Measurements from ENCODE around the gene EXOG.

The EXOG gene

GRCh38 chr3:38482951-38483350, 13.2 kb upstream of the EXOG start:
- no peak overlapping the region for H3K27ac ChIP-seq (ENCODE audit: low read depth, low read length)
- no peaks in the 10 kb centered on the region for H3K36me3 ChIP-seq (ENCODE audit: insufficient read depth, low read length)
- no peak overlapping the region for H3K4me3 ChIP-seq (ENCODE audit: low read depth, low read length)
- H2AFZ ChIP-seq (ENCODE audit: low read length, unreplicated experiment), result no peak overlapping the region
- H3K27me3 ChIP-seq (ENCODE audit: insufficient read depth, low read length), result no peaks in the 10 kb centered on the region
- no peaks in the 10 kb centered on the region for H3K79me2 ChIP-seq (ENCODE audit: control insufficient read depth, insufficient read depth, low read length, unreplicated experiment)
- no peaks in the 10 kb centered on the region for H3K4me1 ChIP-seq (ENCODE audit: control insufficient read depth, insufficient read depth, low read length, unreplicated experiment)

- no peaks in the 10 kb centered on the region for H3K79me2 ChIP-seq (ENCODE audit: control insufficient read depth, insufficient read depth, low read length, unreplicated experiment)
- no peak overlapping the region for H3K4me3 ChIP-seq (ENCODE audit: low read depth, low read length)
- H3K36me3 ChIP-seq (ENCODE audit: insufficient read depth, low read length), result no peaks in the 10 kb centered on the region
- H2AFZ ChIP-seq (ENCODE audit: low read length, unreplicated experiment), result no peak overlapping the region
- no peaks in the 10 kb centered on the region for H3K27me3 ChIP-seq (ENCODE audit: insufficient read depth, low read length)
- no peaks in the 10 kb centered on the region for H3K4me1 ChIP-seq (ENCODE audit: control insufficient read depth, insufficient read depth, low read length, unreplicated experiment)
- H3K27ac ChIP-seq (ENCODE audit: low read depth, low read length), result no peak overlapping the region
Observed at GRCh38 chr3:38487323-38487722, 8.8 kb upstream of the EXOG start.

- no peak overlapping the region for H3K27ac ChIP-seq (ENCODE audit: low read depth, low read length)
- H3K4me1 ChIP-seq (ENCODE audit: control insufficient read depth, insufficient read depth, low read length, unreplicated experiment), result no peaks in the 10 kb centered on the region
- H2AFZ ChIP-seq (ENCODE audit: low read length, unreplicated experiment), result no peak overlapping the region
- no peak overlapping the region for H3K4me3 ChIP-seq (ENCODE audit: low read depth, low read length)
- H3K79me2 ChIP-seq (ENCODE audit: control insufficient read depth, insufficient read depth, low read length, unreplicated experiment), result no peaks in the 10 kb centered on the region
- H3K36me3 ChIP-seq (ENCODE audit: insufficient read depth, low read length), result no peaks in the 10 kb centered on the region
- no peaks in the 10 kb centered on the region for H3K27me3 ChIP-seq (ENCODE audit: insufficient read depth, low read length)
Observed at GRCh38 chr3:38488949-38489348, 7.2 kb upstream of the EXOG start.

- H2AFZ ChIP-seq (ENCODE audit: low read length, unreplicated experiment), result no peak overlapping the region
- no peaks in the 10 kb centered on the region for H3K36me3 ChIP-seq (ENCODE audit: insufficient read depth, low read length)
- no peak overlapping the region for H3K27ac ChIP-seq (ENCODE audit: low read depth, low read length)
- no peaks in the 10 kb centered on the region for H3K27me3 ChIP-seq (ENCODE audit: insufficient read depth, low read length)
- no peaks in the 10 kb centered on the region for H3K4me1 ChIP-seq (ENCODE audit: control insufficient read depth, insufficient read depth, low read length, unreplicated experiment)
- no peak overlapping the region for H3K4me3 ChIP-seq (ENCODE audit: low read depth, low read length)
- no peaks in the 10 kb centered on the region for H3K79me2 ChIP-seq (ENCODE audit: control insufficient read depth, insufficient read depth, low read length, unreplicated experiment)
Observed at GRCh38 chr3:38489766-38490165, 6.4 kb upstream of the EXOG start.

- no peaks in the 10 kb centered on the region for H3K27me3 ChIP-seq (ENCODE audit: insufficient read depth, low read length)
- no peaks in the 10 kb centered on the region for H3K36me3 ChIP-seq (ENCODE audit: insufficient read depth, low read length)
- no peak overlapping the region for H3K27ac ChIP-seq (ENCODE audit: low read depth, low read length)
- H2AFZ ChIP-seq (ENCODE audit: low read length, unreplicated experiment), result no peak overlapping the region
- no peak overlapping the region for H3K4me3 ChIP-seq (ENCODE audit: low read depth, low read length)
- no peaks in the 10 kb centered on the region for H3K4me1 ChIP-seq (ENCODE audit: control insufficient read depth, insufficient read depth, low read length, unreplicated experiment)
- no peaks in the 10 kb centered on the region for H3K79me2 ChIP-seq (ENCODE audit: control insufficient read depth, insufficient read depth, low read length, unreplicated experiment)
Observed at GRCh38 chr3:38490281-38491030, 5.7 kb upstream of the EXOG start.

- no peaks in the 10 kb centered on the region for H3K36me3 ChIP-seq (ENCODE audit: insufficient read depth, low read length)
- H3K27ac ChIP-seq (ENCODE audit: low read depth, low read length), result no peak overlapping the region
- no peaks in the 10 kb centered on the region for H3K79me2 ChIP-seq (ENCODE audit: control insufficient read depth, insufficient read depth, low read length, unreplicated experiment)
- no peaks in the 10 kb centered on the region for H3K27me3 ChIP-seq (ENCODE audit: insufficient read depth, low read length)
- H3K4me1 ChIP-seq (ENCODE audit: control insufficient read depth, insufficient read depth, low read length, unreplicated experiment), result no peaks in the 10 kb centered on the region
- H2AFZ ChIP-seq (ENCODE audit: low read length, unreplicated experiment), result no peak overlapping the region
- no peak overlapping the region for H3K4me3 ChIP-seq (ENCODE audit: low read depth, low read length)
Observed at GRCh38 chr3:38491215-38491614, 4.9 kb upstream of the EXOG start.

GRCh38 chr3:38493031-38493430, 3.1 kb upstream of the EXOG start:
- no peak overlapping the region for H2AFZ ChIP-seq (ENCODE audit: low read length, unreplicated experiment)
- H3K36me3 ChIP-seq (ENCODE audit: insufficient read depth, low read length), result no peaks in the 10 kb centered on the region
- no peak overlapping the region for H3K4me3 ChIP-seq (ENCODE audit: low read depth, low read length)

GRCh38 chr3:38497031-38497430, 891 bp downstream of the EXOG start:
- Histone ChIP-seq H3K4me1 (ENCODE audit: control insufficient read depth, insufficient read depth, low read length, unreplicated experiment) (peaks cover 7% of the 10 kb centered on the region), H2AFZ (ENCODE audit: low read length, unreplicated experiment) (peak overlapping the region; percentile 87), H3K27ac (ENCODE audit: low read depth, low read length) (peak overlapping the region; percentile 69; the same call in 1 of the 2 replicates), H3K4me3 (ENCODE audit: low read depth, low read length) (peak overlapping the region; percentile 90), H3K79me2 (ENCODE audit: control insufficient read depth, insufficient read depth, low read length, unreplicated experiment) (peaks cover 18% of the 10 kb centered on the region), H3K27me3 (ENCODE audit: insufficient read depth, low read length) (no peaks in the 10 kb centered on the region), H3K36me3 (ENCODE audit: insufficient read depth, low read length) (no peaks in the 10 kb centered on the region)

More at GRCh38 chr3:38493031-38493430, 3.1 kb upstream of the EXOG start:
- no peaks in the 10 kb centered on the region for H3K27me3 ChIP-seq (ENCODE audit: insufficient read depth, low read length)
- peaks cover 9% of the 10 kb centered on the region for H3K79me2 ChIP-seq (ENCODE audit: control insufficient read depth, insufficient read depth, low read length, unreplicated experiment)
- H3K27ac ChIP-seq (ENCODE audit: low read depth, low read length), result no peak overlapping the region
- peaks cover 7% of the 10 kb centered on the region for H3K4me1 ChIP-seq (ENCODE audit: control insufficient read depth, insufficient read depth, low read length, unreplicated experiment)

GRCh38 chr3:38500688-38501417, 4.7 kb downstream of the EXOG start:
- Histone ChIP-seq H3K4me3 (ENCODE audit: low read depth, low read length) (no peak overlapping the region), H2AFZ (ENCODE audit: low read length, unreplicated experiment) (no peak overlapping the region), H3K27me3 (ENCODE audit: insufficient read depth, low read length) (no peaks in the 10 kb centered on the region), H3K27ac (ENCODE audit: low read depth, low read length) (no peak overlapping the region), H3K4me1 (ENCODE audit: control insufficient read depth, insufficient read depth, low read length, unreplicated experiment) (peaks cover 7% of the 10 kb centered on the region), H3K79me2 (ENCODE audit: control insufficient read depth, insufficient read depth, low read length, unreplicated experiment) (peaks cover 18% of the 10 kb centered on the region), H3K36me3 (ENCODE audit: insufficient read depth, low read length) (peaks cover 4% of the 10 kb centered on the region; the same call in 1 of the 2 replicates)

GRCh38 chr3:38507120-38507519, 11.0 kb downstream of the EXOG start:
- H3K79me2 ChIP-seq (ENCODE audit: control insufficient read depth, insufficient read depth, low read length, unreplicated experiment), result no peaks in the 10 kb centered on the region
- no peak overlapping the region for H3K4me3 ChIP-seq (ENCODE audit: low read depth, low read length)
- no peaks in the 10 kb centered on the region for H3K27me3 ChIP-seq (ENCODE audit: insufficient read depth, low read length)
- H3K36me3 ChIP-seq (ENCODE audit: insufficient read depth, low read length), result peaks cover 18% of the 10 kb centered on the region; the same call in 1 of the 2 replicates
- no peaks in the 10 kb centered on the region for H3K4me1 ChIP-seq (ENCODE audit: control insufficient read depth, insufficient read depth, low read length, unreplicated experiment)
- H2AFZ ChIP-seq (ENCODE audit: low read length, unreplicated experiment), result no peak overlapping the region
- no peak overlapping the region for H3K27ac ChIP-seq (ENCODE audit: low read depth, low read length)

- Histone ChIP-seq H3K27ac (ENCODE audit: low read depth, low read length) (no peak overlapping the region), H3K36me3 (ENCODE audit: insufficient read depth, low read length) (peaks cover 18% of the 10 kb centered on the region; the same call in 1 of the 2 replicates)
Observed at GRCh38 chr3:38509732-38510131, 13.6 kb downstream of the EXOG start.

More at GRCh38 chr3:38509732-38510131, 13.6 kb downstream of the EXOG start:
- Histone ChIP-seq H3K79me2 (ENCODE audit: control insufficient read depth, insufficient read depth, low read length, unreplicated experiment) (no peaks in the 10 kb centered on the region), H2AFZ (ENCODE audit: low read length, unreplicated experiment) (no peak overlapping the region), H3K4me1 (ENCODE audit: control insufficient read depth, insufficient read depth, low read length, unreplicated experiment) (no peaks in the 10 kb centered on the region), H3K4me3 (ENCODE audit: low read depth, low read length) (no peak overlapping the region), H3K27me3 (ENCODE audit: insufficient read depth, low read length) (no peaks in the 10 kb centered on the region)

All from ACC112 (cell line).